Natural killer cell (primary cell): ENCODE measurements around the gene ZNF41. TPM values are rescaled to one million over a fixed set of nuclear protein-coding genes. Genes with fewer than 3 reads are reported as not detected.
"Not testable (repeated sequence)": the region's sequence is repeated elsewhere in the genome, so short reads cannot be mapped to it uniquely, and the experiment has no call there.

ENCODE experiments used
- ATAC-seq, 3 donors: fragments of 150-1000 bp in 2 of 3; fragments of 200-7000 bp in 1 of 3; cut with Tn5 transposase; 1 replicate in 1 of 3; 2 replicates in 2 of 3; pipeline ENCODE4 v1.10.0; 2021; ENCODE audit warnings: mild to moderate bottlenecking in 2 of 3, moderate library complexity in 2 of 3
- DNase-seq, 2 donors: peaks; one replicate each; pipeline versions ENCODE4 v3.0.0 to v3.0.0-alpha.2; 2013 to 2021; ENCODE audit warnings: mixed read lengths in 1 of 2
- H3K27ac ChIP-seq: one replicate; pipeline ENCODE4 v1.5.1; 2013; ENCODE audit warnings: mild to moderate bottlenecking, low read length
- H3K27me3 ChIP-seq: one replicate; pipeline ENCODE4 v1.6.1; 2013; ENCODE audit warnings: low read length; ENCODE audit not compliant: control insufficient read depth, insufficient read depth
- H3K36me3 ChIP-seq: one replicate; pipeline ENCODE4 v1.6.1; 2013; ENCODE audit warnings: low read length; ENCODE audit not compliant: control insufficient read depth, insufficient read depth
- H3K4me1 ChIP-seq: one replicate; pipeline ENCODE4 v1.6.1; 2013; ENCODE audit warnings: low read length; ENCODE audit not compliant: control insufficient read depth, insufficient read depth
- H3K4me3 ChIP-seq: one replicate; pipeline ENCODE4 v1.5.1; 2013; ENCODE audit warnings: low read length
- H3K9me3 ChIP-seq: one replicate; pipeline ENCODE4 v1.6.1; 2013; ENCODE audit warnings: low read length; ENCODE audit not compliant: control insufficient read depth, insufficient read depth
- H3K27ac Mint-ChIP-seq, 2 donors: one replicate each; pipeline ENCODE4 v1.8.0; 2022; ENCODE audit warnings: mild to moderate bottlenecking in 2 of 2, mixed read lengths in 2 of 2, moderate library complexity in 1 of 2
- H3K27me3 Mint-ChIP-seq, 2 donors: one replicate each; pipeline ENCODE4 v1.8.0; 2022; ENCODE audit warnings: low read depth in 2 of 2, mixed read lengths in 2 of 2
- H3K36me3 Mint-ChIP-seq: one replicate; pipeline ENCODE4 v1.8.0; 2022; ENCODE audit warnings: mixed read lengths
- H3K4me1 Mint-ChIP-seq, 2 donors: one replicate each; pipeline ENCODE4 v1.8.0; 2022; ENCODE audit warnings: mixed read lengths in 2 of 2
- H3K4me3 Mint-ChIP-seq: one replicate; pipeline ENCODE4 v1.8.0; 2022; ENCODE audit warnings: mild to moderate bottlenecking, moderate library complexity, mixed read lengths
- H3K9me3 Mint-ChIP-seq, 2 donors: one replicate each; pipeline ENCODE4 v1.8.0; 2022; ENCODE audit warnings: mixed read lengths in 2 of 2
- CTCF ChIP-seq: fragments of 200-600 bp; IDR thresholded peaks from one replicate; pipeline ENCODE4 v1.8.0; 2022; ENCODE audit warnings: antibody characterized with exemption
- WGBS: methylation state at CpG from one replicate; pipeline ENCODE4 v1.1.7; 2013; ENCODE audit warnings: missing lambda C conversion rate; ENCODE audit not compliant: insufficient coverage; 5-methylcytosine and 5-hydroxymethylcytosine counted together
- intact Hi-C: fragments of 100-400 bp; cut with micrococcal nuclease; formaldehyde crosslinking; loops from one replicate; pipeline ENCODE4 v1.14.2; 2022
- total RNA-seq, 4 donors: library from RNA; stranded (reverse); fragments of 120-200 nt in 1 of 4; gene quantifications; one replicate each; pipeline versions ENCODE4 v1.2.3 to v1.2.4, GENCODE V29; 2013 to 2022

Gene ZNF41
- total RNA-seq, 3 donors from 2014 or later (not counting 1 experiment from before 2014, with no cell fraction given): 7.9 to 11.8 (median 10.0) TPM

GRCh38 chrX:47498411-47498810, 15.4 kb upstream of the ZNF41 start:
- 85% methylated on average over 3 of the region's 4 CpGs for WGBS
- Histone ChIP-seq H3K36me3 (no peaks in the 10 kb centered on the region), H3K4me3 (no peak overlapping the region), H3K27ac (no peak overlapping the region), H3K9me3 (no peaks in the 10 kb centered on the region), H3K4me1 (peaks cover 3% of the 10 kb centered on the region), H3K27me3 (no peaks in the 10 kb centered on the region)
- no peaks in the 10 kb centered on the region for H3K36me3 Mint-ChIP-seq
- DNase-seq: no peak
- H3K27me3 Mint-ChIP-seq: peaks cover 0 to 43% of the 10 kb centered on the region in 2 donors
- no peak overlapping the region for H3K4me3 Mint-ChIP-seq
- no peak overlapping the region for H3K27ac Mint-ChIP-seq
- intact Hi-C loops: no loop called here
- TF ChIP-seq CTCF: no peak
- no peaks in the 10 kb centered on the region for H3K9me3 Mint-ChIP-seq
- ATAC-seq: no peak
- peaks cover 0 to 5% of the 10 kb centered on the region in 2 donors for H3K4me1 Mint-ChIP-seq

GRCh38 chrX:47497271-47497888, 14.4 kb upstream of the ZNF41 start:
- no peak overlapping the region for H3K4me3 Mint-ChIP-seq
- H3K36me3 Mint-ChIP-seq: no peaks in the 10 kb centered on the region
- Histone ChIP-seq H3K4me3 (no peak overlapping the region), H3K27me3 (no peaks in the 10 kb centered on the region), H3K4me1 (peaks cover 3% of the 10 kb centered on the region), H3K36me3 (no peaks in the 10 kb centered on the region), H3K27ac (no peak overlapping the region), H3K9me3 (no peaks in the 10 kb centered on the region)
- no CpG with 5 or more reads among the region's 2 CpGs for WGBS
- peaks cover 0 to 5% of the 10 kb centered on the region in 2 donors for H3K4me1 Mint-ChIP-seq
- H3K9me3 Mint-ChIP-seq: no peaks in the 10 kb centered on the region
- ATAC-seq (no peak), DNase-seq (peak in 1 of 2 donors; percentile 25)
- intact Hi-C loops: no loop called here
- peaks cover 0 to 33% of the 10 kb centered on the region in 2 donors for H3K27me3 Mint-ChIP-seq
- no peak overlapping the region for H3K27ac Mint-ChIP-seq
- no peak for TF ChIP-seq CTCF

GRCh38 chrX:47492133-47492532, 9.1 kb upstream of the ZNF41 start:
- H3K9me3 ChIP-seq, H3K36me3 ChIP-seq, H3K9me3 Mint-ChIP-seq, H3K27me3 ChIP-seq, H3K4me1 ChIP-seq, H3K27ac Mint-ChIP-seq, ATAC-seq, H3K4me3 ChIP-seq, DNase-seq, intact Hi-C loops, H3K27ac ChIP-seq, H3K4me3 Mint-ChIP-seq, H3K36me3 Mint-ChIP-seq, H3K4me1 Mint-ChIP-seq: not testable (repeated sequence)
- WGBS: 57% methylated on average over 1 of the region's 4 CpGs
- H3K27me3 Mint-ChIP-seq: peaks cover 0 to 23% of the 10 kb centered on the region in 2 donors

- Histone ChIP-seq H3K4me3 (no peak overlapping the region), H3K36me3 (no peaks in the 10 kb centered on the region), H3K4me1 (no peaks in the 10 kb centered on the region), H3K9me3 (no peaks in the 10 kb centered on the region), H3K27ac (no peak overlapping the region), H3K27me3 (no peaks in the 10 kb centered on the region)
- no peak for TF ChIP-seq CTCF
- H3K4me1 Mint-ChIP-seq: peaks cover 0 to 6% of the 10 kb centered on the region in 2 donors
- H3K4me3 Mint-ChIP-seq: no peak overlapping the region
- no peak for DNase-seq
- no peak overlapping the region for H3K27ac Mint-ChIP-seq
- ATAC-seq: no peak
- peaks cover 0 to under 1% of the 10 kb centered on the region in 2 donors for H3K27me3 Mint-ChIP-seq
- H3K36me3 Mint-ChIP-seq: no peaks in the 10 kb centered on the region
- no peaks in the 10 kb centered on the region for H3K9me3 Mint-ChIP-seq
- intact Hi-C loops: loop anchor here (10.0 kb wide), 1 partner anchor 125 kb away; no protein-coding TSS in a partner anchor
- 93% methylated on average over 5 of the region's 6 CpGs for WGBS
These were observed 6.7 kb upstream of the ZNF41 start for GRCh38 chrX:47489507-47490275.
